ENCODE data around the gene TMED9. TPM values are rescaled to one million over a fixed set of nuclear protein-coding genes. Genes with fewer than 3 reads are reported as not detected.

TMED9 gene
- total and polyA plus RNA-seq, 9 of the 15 experiments (the other 6 are each of a cell fraction or from before 2014, with no cell fraction given): 43.7 to 301 (median 90.0) TPM

- TF ChIP-seq JUN (IDR thresholded peaks at IDR 0.05; ENCODE audit: borderline replicate concordance, low read depth, low read length) (no peak), JUN (CRISPR knock-in tag; IDR thresholded peaks at IDR 0.05; ENCODE audit: borderline replicate concordance) (no peak), KDM4B (IDR thresholded peaks at IDR 0.05; ENCODE audit: borderline replicate concordance in 2 of 2, low read depth in 1 of 2) (no peak), ZBTB34 (CRISPR knock-in tag; IDR thresholded peaks at IDR 0.05) (no peak), ZNF263 (CRISPR knock-in tag; IDR thresholded peaks at IDR 0.05; ENCODE audit: borderline replicate concordance) (no peak), MAFG (tag; conservative IDR thresholded peaks at IDR 0.05) (no peak), NCOA4 (IDR thresholded peaks at IDR 0.05; ENCODE audit: partially characterized antibody) (no peak), ZNF77 (CRISPR knock-in tag; IDR thresholded peaks at IDR 0.05) (no peak), RBFOX2 (IDR thresholded peaks at IDR 0.05; ENCODE audit: low read depth, low read length) (peak; percentile 42; the same call in 1 of the 2 replicates), GTF2B (IDR thresholded peaks at IDR 0.05; ENCODE audit: extremely low read depth, insufficient read length) (no peak), CTCF (IDR thresholded peaks at IDR 0.05 in 2 of 3, conservative IDR thresholded peaks at IDR 0.05 in 1 of 3; ENCODE audit: insufficient read depth in 2 of 3, low read depth in 1 of 3, low read length in 3 of 3) (no peak), POU5F1 (IDR thresholded peaks at IDR 0.05; ENCODE audit: borderline replicate concordance, low read depth, low read length, partially characterized antibody) (no peak), ZNF146 (CRISPR knock-in tag; IDR thresholded peaks at IDR 0.05; ENCODE audit: unreplicated experiment) (no peak), HCFC1 (IDR thresholded peaks at IDR 0.05; ENCODE audit: low read depth, low read length) (no peak; the same call in 1 of the 2 replicates), MECOM (CRISPR knock-in tag; IDR thresholded peaks at IDR 0.05) (0 out of 2 replicates have a peak, but pooled peaks have one; percentile 10), CREB1 (IDR thresholded peaks at IDR 0.05) (no peak), CREB1 (CRISPR knock-in tag; IDR thresholded peaks at IDR 0.05) (peak; percentile 52; the same call in 1 of the 2 replicates), COPS2 (conservative IDR thresholded peaks at IDR 0.05) (no peak), RERE (CRISPR knock-in tag; IDR thresholded peaks at IDR 0.05; ENCODE audit: borderline replicate concordance) (no peak)
Observed at GRCh38 chr5:177557041-177557647, 34.9 kb upstream of the TMED9 start (continued).

All from K562 (cell line).